Renal cortex interstitium (tissue), 11 donors: ENCODE data around the gene PRR33. TPM values are rescaled to one million over a fixed set of nuclear protein-coding genes. Genes with fewer than 3 reads are reported as not detected.

ENCODE experiments used
- DNase-seq, 11 donors: peaks; one replicate each; pipeline ENCODE4 v3.0.0-alpha.2; 2013; ENCODE audit warnings: low read depth in 9 of 11, low spot score in 4 of 11; ENCODE audit errors: extremely low read depth in 1 of 11
- polyA plus RNA-seq, 3 donors: library from polyadenylated mRNA; unstranded; fragments of 120-200 nt; gene quantifications; one replicate each; pipeline ENCODE4 v1.2.1, GENCODE V29; 2013; ENCODE audit not compliant: insufficient read length in 3 of 3

PRR33 gene
- polyA plus RNA-seq, 3 donors, result 0.29 to 0.32 TPM; not detected in 1

GRCh38 chr11:1870721-1871466, 20.8 kb downstream of the PRR33 start:
- no peak for DNase-seq

- no peak for DNase-seq
Observed at GRCh38 chr11:1870326-1870696, 21.4 kb downstream of the PRR33 start.

GRCh38 chr11:1869427-1870325, 22.0 kb downstream of the PRR33 start:
- no peak for DNase-seq

- no peak for DNase-seq
Observed at GRCh38 chr11:1868636-1869291, 22.9 kb downstream of the PRR33 start.

- DNase-seq, result no peak
Observed at GRCh38 chr11:1868056-1868635, 23.5 kb downstream of the PRR33 start.

GRCh38 chr11:1867381-1867780, 24.3 kb downstream of the PRR33 start:
- DNase-seq, result no peak

- no peak for DNase-seq
Observed at GRCh38 chr11:1866776-1867175, 24.9 kb downstream of the PRR33 start.

- DNase-seq, result no peak
Observed at GRCh38 chr11:1866226-1866625, 25.5 kb downstream of the PRR33 start.

GRCh38 chr11:1864831-1865665, 26.6 kb downstream of the PRR33 start:
- no peak for DNase-seq

GRCh38 chr11:1864231-1864630, 27.5 kb downstream of the PRR33 start:
- DNase-seq, result no peak

- peak in 9 of 11 donors; percentile 56 to 79 (median 73) for DNase-seq
Observed at GRCh38 chr11:1863352-1864216, 28.1 kb downstream of the PRR33 start.

GRCh38 chr11:1862588-1863351, 28.9 kb downstream of the PRR33 start:
- no peak for DNase-seq

- DNase-seq, result no peak
Observed at GRCh38 chr11:1861435-1862411, 30.0 kb downstream of the PRR33 start.

GRCh38 chr11:1860108-1860507, 31.6 kb downstream of the PRR33 start:
- DNase-seq, result no peak

- DNase-seq, result no peak
Observed at GRCh38 chr11:1859004-1859403, 32.7 kb downstream of the PRR33 start.

GRCh38 chr11:1858576-1858975, 33.1 kb downstream of the PRR33 start:
- DNase-seq, result no peak
